ENCODE results near the gene TTYH3. TPM values are rescaled to one million over a fixed set of nuclear protein-coding genes. Genes with fewer than 3 reads are reported as not detected.

The TTYH3 gene
- total and polyA plus RNA-seq, 9 of the 15 experiments (the other 6 are each of a cell fraction or from before 2014, with no cell fraction given) = 0.01 to 5.5 (median 1.1) TPM

DNA sequence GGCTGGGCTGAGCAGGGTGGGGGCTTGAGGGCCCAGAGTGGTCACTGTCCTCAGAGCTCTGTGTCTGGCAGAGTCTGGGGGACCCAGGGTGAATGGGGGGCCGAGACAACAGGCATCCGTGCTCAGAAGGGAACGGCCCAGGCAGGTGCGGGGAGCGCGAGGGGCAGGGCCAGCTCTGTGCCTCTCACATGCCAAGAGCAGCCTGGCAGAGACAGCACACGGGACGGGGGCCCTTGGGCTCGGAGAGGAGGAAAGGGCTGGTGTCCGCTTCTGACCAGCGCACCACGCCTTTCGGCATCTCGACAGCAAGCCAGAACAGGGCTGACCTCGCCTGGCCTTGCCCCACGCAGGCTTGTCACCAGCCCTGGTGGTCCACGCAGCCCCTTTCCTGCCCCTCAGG, 69.6 kb downstream of the TTYH3 start (continued):
- TF ChIP-seq, protein P1, sequence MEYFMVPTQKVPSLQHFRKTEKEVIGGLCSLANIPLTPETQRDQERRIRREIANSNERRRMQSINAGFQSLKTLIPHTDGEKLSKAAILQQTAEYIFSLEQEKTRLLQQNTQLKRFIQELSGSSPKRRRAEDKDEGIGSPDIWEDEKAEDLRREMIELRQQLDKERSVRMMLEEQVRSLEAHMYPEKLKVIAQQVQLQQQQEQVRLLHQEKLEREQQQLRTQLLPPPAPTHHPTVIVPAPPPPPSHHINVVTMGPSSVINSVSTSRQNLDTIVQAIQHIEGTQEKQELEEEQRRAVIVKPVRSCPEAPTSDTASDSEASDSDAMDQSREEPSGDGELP (CRISPR knock-in tag; IDR thresholded peaks at IDR 0.05; ENCODE audit: borderline replicate concordance) = no peak
- TF ChIP-seq RHOXF2B (CRISPR knock-in tag; conservative IDR thresholded peaks at IDR 0.05) = no peak
- no peak for TF ChIP-seq PRPF4 (IDR thresholded peaks at IDR 0.05; ENCODE audit: insufficient read depth, low read depth, low read length, poor library complexity, severe bottlenecking)
- no peak for TF ChIP-seq ZNF197 (CRISPR knock-in tag; IDR thresholded peaks at IDR 0.05; ENCODE audit: low read depth)

DNA sequence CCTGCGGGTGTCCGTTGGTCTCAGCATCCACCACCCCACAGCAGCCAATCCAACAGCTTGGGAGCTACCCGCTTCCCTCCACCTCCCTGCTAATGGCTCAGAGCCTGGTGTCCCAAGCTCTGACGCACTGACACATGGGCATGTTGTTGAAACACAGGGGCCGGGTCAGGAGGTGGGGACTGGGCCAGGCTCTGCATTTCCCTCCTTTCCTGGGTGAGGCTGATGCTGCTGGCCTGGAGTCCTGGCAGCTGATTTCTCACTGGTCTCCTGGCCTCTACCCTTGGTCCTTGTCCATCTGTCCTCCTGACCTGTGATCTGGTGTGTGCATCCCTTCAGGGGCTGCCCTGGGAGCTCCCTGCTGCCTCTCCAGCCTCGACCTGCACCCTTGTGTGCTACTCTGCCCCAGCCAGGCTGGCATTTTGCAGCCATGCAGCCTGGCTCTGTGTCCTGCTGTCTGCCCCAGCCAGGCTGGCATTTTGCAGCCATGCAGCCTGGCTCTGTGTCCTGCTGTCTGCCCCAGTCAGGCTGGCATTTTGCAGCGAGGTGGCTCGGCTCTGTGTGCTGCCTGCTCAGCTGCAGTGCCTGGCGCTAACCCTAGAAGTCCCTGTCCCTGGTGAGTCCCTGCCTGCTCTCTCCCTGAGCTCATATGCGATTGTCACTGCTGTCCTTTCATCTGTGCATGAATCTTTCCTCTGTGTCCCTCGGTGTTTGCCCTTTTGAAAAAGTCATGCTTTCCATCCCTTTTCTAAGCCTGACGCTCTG, 70.2 kb downstream of the TTYH3 start:
- Histone ChIP-seq H3K4me2 (ENCODE audit: insufficient read depth, low read length) (no peak overlapping the region), H2AFZ (ENCODE audit: low read depth, low read length) (no peak overlapping the region), H3K27ac (ENCODE audit: extremely low read depth, low read depth, low read length) (no peak overlapping the region), H3K9ac (ENCODE audit: insufficient read depth in 1 of 2, low read depth in 2 of 2, low read length in 2 of 2) (no peak overlapping the region; a peak in 1 of 4 replicates), H3K79me2 (ENCODE audit: control insufficient read depth, insufficient read depth, low read length) (no peaks in the 10 kb centered on the region), H3K36me3 (ENCODE audit: control insufficient read depth, insufficient read depth, low read length) (no peaks in the 10 kb centered on the region), H3K4me1 (replicated peaks in 1 of 2; ENCODE audit: control insufficient read depth in 2 of 2, insufficient read depth in 2 of 2, low read length in 2 of 2) (peaks cover 0 to 25% of the 10 kb centered on the region in 2 experiments; a peak in 1 of 5 replicates), H4K20me1 (replicated peaks; ENCODE audit: control insufficient read depth, insufficient read depth, low read length) (peaks cover 7% of the 10 kb centered on the region; the same call in 1 of the 2 replicates), H3K9me3 (replicated peaks; ENCODE audit: control insufficient read depth, insufficient read depth, low read depth, low read length) (no peaks in the 10 kb centered on the region), H3K27me3 (ENCODE audit: control insufficient read depth in 2 of 2, insufficient read depth in 2 of 2, low read length in 2 of 2) (peaks cover 38 to 65% of the 10 kb centered on the region in 2 experiments; a peak in 4 of 5 replicates), H3K4me3 (no peak overlapping the region), H3K9me1 (ENCODE audit: control insufficient read depth, insufficient read depth, low read length) (no peaks in the 10 kb centered on the region)
- no peak for DNase-seq (ENCODE audit: extremely low read depth in 1 of 4, low spot score in 3 of 4)
- POLR2A ChIA-PET = interaction anchor here (0.7 to 1.5 kb wide), 4 partner anchors 10 to 1208 kb away, joined by 3 to 5 read pairs (median 3); partner anchors contain the start of gene IQCE
- in situ Hi-C loops (cut with MboI) = no loop called here
- no peak for ATAC-seq
- CTCF ChIA-PET (ENCODE audit: low intra/inter-chr PET ratio) = no interaction called here
- intact Hi-C loops (cut with micrococcal nuclease) = no loop called here
- BruUV-seq (replicated peaks) = no TSS peak
- FAIRE-seq = no peak
- 6% methylated on average over 12 of the region's 12 CpGs for WGBS (ENCODE audit: insufficient coverage, low coverage, missing lambda C conversion rate)
- no peak for TF ChIP-seq ZNF830 (CRISPR knock-in tag; IDR thresholded peaks at IDR 0.05)
- TF ChIP-seq PHB (CRISPR knock-in tag; IDR thresholded peaks at IDR 0.05) = no peak
- TF ChIP-seq SMARCC2 (IDR thresholded peaks at IDR 0.05; ENCODE audit: low read depth) = no peak
- no peak for TF ChIP-seq ZNF551 (CRISPR knock-in tag; IDR thresholded peaks at IDR 0.05)
- no peak for TF ChIP-seq FOXP1 (CRISPR knock-in tag; IDR thresholded peaks at IDR 0.05)
- TF ChIP-seq, protein P2, sequence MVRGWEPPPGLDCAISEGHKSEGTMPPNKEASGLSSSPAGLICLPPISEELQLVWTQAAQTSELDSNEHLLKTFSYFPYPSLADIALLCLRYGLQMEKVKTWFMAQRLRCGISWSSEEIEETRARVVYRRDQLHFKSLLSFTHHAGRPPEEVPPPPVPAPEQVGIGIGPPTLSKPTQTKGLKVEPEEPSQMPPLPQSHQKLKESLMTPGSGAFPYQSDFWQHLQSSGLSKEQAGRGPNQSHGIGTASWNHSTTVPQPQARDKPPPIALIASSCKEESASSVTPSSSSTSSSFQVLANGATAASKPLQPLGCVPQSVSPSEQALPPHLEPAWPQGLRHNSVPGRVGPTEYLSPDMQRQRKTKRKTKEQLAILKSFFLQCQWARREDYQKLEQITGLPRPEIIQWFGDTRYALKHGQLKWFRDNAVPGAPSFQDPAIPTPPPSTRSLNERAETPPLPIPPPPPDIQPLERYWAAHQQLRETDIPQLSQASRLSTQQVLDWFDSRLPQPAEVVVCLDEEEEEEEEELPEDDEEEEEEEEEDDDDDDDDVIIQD (CRISPR knock-in tag; IDR thresholded peaks at IDR 0.05) = no peak
- TF ChIP-seq MTA1 (IDR thresholded peaks at IDR 0.05; ENCODE audit: borderline replicate concordance) = no peak
- no peak for TF ChIP-seq GTF2A2 (tag; IDR thresholded peaks at IDR 0.05)
- TF ChIP-seq EWSR1 (IDR thresholded peaks at IDR 0.05; ENCODE audit: borderline replicate concordance, low read depth, partially characterized antibody) = no peak
- TF ChIP-seq, protein P3, sequence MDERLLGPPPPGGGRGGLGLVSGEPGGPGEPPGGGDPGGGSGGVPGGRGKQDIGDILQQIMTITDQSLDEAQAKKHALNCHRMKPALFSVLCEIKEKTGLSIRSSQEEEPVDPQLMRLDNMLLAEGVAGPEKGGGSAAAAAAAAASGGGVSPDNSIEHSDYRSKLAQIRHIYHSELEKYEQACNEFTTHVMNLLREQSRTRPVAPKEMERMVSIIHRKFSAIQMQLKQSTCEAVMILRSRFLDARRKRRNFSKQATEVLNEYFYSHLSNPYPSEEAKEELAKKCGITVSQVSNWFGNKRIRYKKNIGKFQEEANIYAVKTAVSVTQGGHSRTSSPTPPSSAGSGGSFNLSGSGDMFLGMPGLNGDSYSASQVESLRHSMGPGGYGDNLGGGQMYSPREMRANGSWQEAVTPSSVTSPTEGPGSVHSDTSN (CRISPR knock-in tag; IDR thresholded peaks at IDR 0.05; ENCODE audit: low read depth) = no peak
- TF ChIP-seq, protein P3 (tag; conservative IDR thresholded peaks at IDR 0.05; ENCODE audit: low read depth) = no peak
- TF ChIP-seq CAMTA2 (CRISPR knock-in tag; conservative IDR thresholded peaks at IDR 0.05) = no peak
